GM06990 (cell line): ENCODE measurements around the gene ADAMTS17.

Source experiments
- DNase-seq: peaks from one replicate; pipeline ENCODE4 v3.0.0-alpha.2; 2011; ENCODE audit not compliant: insufficient read length; ENCODE audit errors: extremely low read depth
- H3K27me3 ChIP-seq: replicated peaks from 2 replicates; pipeline ENCODE4 v1.6.0; 2011; ENCODE audit warnings: low read length; ENCODE audit not compliant: control insufficient read depth, insufficient read depth
- H3K36me3 ChIP-seq: 2 replicates; pipeline ENCODE4 v1.5.1; 2011; ENCODE audit warnings: low read length; ENCODE audit not compliant: control insufficient read depth, insufficient read depth
- H3K4me3 ChIP-seq: replicated peaks from 2 replicates; pipeline ENCODE4 v1.5.1; 2011; ENCODE audit warnings: low read depth, mild to moderate bottlenecking, control low read depth, low read length
- CTCF ChIP-seq: IDR thresholded peaks from 2 replicates; pipeline ENCODE4 v1.5.1; 2011; ENCODE audit warnings: low read length, control low read depth, mild to moderate bottlenecking, inconsistent platforms; ENCODE audit not compliant: insufficient read depth, poor library complexity, severe bottlenecking

ADAMTS17 gene

GRCh38 chr15:100341750-100342560 is at the start of gene ADAMTS17:
TSS of gene ADAMTS17 (minus strand) at chr15:100341975. CDS start at chr15:100341899, 76 bp downstream.
- Histone ChIP-seq H3K4me3 (no peak within 1 kb of the TSS; the same call in 1 of the 2 replicates), H3K36me3 (no peaks in the 10 kb centered on the region), H3K27me3 (no peaks in the 10 kb centered on the region; the same call in none of the 2 replicates)
- DNase-seq = peak; percentile 78
- peak; percentile 88 for TF ChIP-seq CTCF

- no peak for TF ChIP-seq CTCF
- H3K36me3 ChIP-seq = no peaks in the 10 kb centered on the region
- no peaks in the 10 kb centered on the region for H3K27me3 ChIP-seq
- DNase-seq = no peak
- no peak overlapping the region for H3K4me3 ChIP-seq
Observed at GRCh38 chr15:100385300-100386050, 43.7 kb upstream of the ADAMTS17 start.

- Histone ChIP-seq H3K27me3 (no peaks in the 10 kb centered on the region), H3K4me3 (no peak overlapping the region), H3K36me3 (no peaks in the 10 kb centered on the region)
- no peak for TF ChIP-seq CTCF
- no peak for DNase-seq
Observed at GRCh38 chr15:100384108-100384410, 42.3 kb upstream of the ADAMTS17 start.

GRCh38 chr15:100383302-100384107 is 41.7 kb upstream of the ADAMTS17 start:
- H3K27me3 ChIP-seq = no peaks in the 10 kb centered on the region
- H3K36me3 ChIP-seq = no peaks in the 10 kb centered on the region
- peak; percentile 47 for TF ChIP-seq CTCF
- DNase-seq = no peak
- H3K4me3 ChIP-seq = no peak overlapping the region

- Histone ChIP-seq H3K4me3 (no peak overlapping the region), H3K27me3 (no peaks in the 10 kb centered on the region), H3K36me3 (no peaks in the 10 kb centered on the region)
- no peak for TF ChIP-seq CTCF
- DNase-seq = no peak
Observed at GRCh38 chr15:100373942-100374341, 32.2 kb upstream of the ADAMTS17 start.
